Ishikawa (cell line): ENCODE measurements around the gene RNF44.

Experiments used
- CEBPB ChIP-seq: IDR thresholded peaks from 2 replicates; pipeline ENCODE4 v1.6.1; 2012
- EGR1 ChIP-seq: IDR thresholded peaks from 2 replicates; pipeline ENCODE4 v1.6.1; 2012
- EP300 ChIP-seq: IDR thresholded peaks from 2 replicates; pipeline ENCODE4 v1.6.1; 2012; ENCODE audit warnings: borderline replicate concordance
- FOXM1 ChIP-seq: IDR thresholded peaks from 2 replicates; pipeline ENCODE4 v1.6.1; 2012; ENCODE audit warnings: low read depth, borderline replicate concordance
- NFIC ChIP-seq: IDR thresholded peaks from 2 replicates; pipeline ENCODE4 v1.6.1; 2012
- RAD21 ChIP-seq: IDR thresholded peaks from 2 replicates; pipeline ENCODE4 v1.6.1; 2012; ENCODE audit warnings: low read depth
- TAF1 ChIP-seq: IDR thresholded peaks from 2 replicates; pipeline ENCODE4 v1.6.1; 2012; ENCODE audit warnings: low read depth, mild to moderate bottlenecking
- YY1 ChIP-seq: IDR thresholded peaks from 2 replicates; pipeline ENCODE4 v1.6.1; 2012; ENCODE audit warnings: low read depth
- TF ChIP-seq, protein P1 (sequence below): IDR thresholded peaks from 2 replicates; pipeline ENCODE4 v1.6.1; 2012; ENCODE audit warnings: low read depth, mild to moderate bottlenecking

DNA sequence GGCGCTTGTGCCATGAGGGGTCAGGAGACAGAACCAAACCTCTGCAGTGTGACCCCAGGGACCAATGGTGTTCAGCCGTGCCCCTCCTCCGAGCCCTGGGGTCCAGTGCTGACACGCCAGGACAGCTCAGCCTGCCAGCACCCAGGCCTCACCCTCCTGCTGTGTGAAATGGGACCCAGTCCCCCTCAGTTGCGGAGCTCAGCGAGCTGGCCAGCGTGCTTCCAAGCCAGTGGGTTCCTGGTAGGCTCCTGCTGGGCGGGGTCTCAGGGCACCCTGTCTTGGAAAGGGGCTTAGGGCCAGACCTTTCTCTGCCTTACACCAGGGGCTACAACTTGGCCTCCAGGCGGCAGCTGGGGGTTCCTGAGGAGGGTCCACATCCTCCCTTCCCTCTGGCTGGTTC is 4.4 kb downstream of the RNF44 start:
- no peak for TF ChIP-seq TAF1
- TF ChIP-seq NFIC, result no peak
- TF ChIP-seq, protein P1, sequence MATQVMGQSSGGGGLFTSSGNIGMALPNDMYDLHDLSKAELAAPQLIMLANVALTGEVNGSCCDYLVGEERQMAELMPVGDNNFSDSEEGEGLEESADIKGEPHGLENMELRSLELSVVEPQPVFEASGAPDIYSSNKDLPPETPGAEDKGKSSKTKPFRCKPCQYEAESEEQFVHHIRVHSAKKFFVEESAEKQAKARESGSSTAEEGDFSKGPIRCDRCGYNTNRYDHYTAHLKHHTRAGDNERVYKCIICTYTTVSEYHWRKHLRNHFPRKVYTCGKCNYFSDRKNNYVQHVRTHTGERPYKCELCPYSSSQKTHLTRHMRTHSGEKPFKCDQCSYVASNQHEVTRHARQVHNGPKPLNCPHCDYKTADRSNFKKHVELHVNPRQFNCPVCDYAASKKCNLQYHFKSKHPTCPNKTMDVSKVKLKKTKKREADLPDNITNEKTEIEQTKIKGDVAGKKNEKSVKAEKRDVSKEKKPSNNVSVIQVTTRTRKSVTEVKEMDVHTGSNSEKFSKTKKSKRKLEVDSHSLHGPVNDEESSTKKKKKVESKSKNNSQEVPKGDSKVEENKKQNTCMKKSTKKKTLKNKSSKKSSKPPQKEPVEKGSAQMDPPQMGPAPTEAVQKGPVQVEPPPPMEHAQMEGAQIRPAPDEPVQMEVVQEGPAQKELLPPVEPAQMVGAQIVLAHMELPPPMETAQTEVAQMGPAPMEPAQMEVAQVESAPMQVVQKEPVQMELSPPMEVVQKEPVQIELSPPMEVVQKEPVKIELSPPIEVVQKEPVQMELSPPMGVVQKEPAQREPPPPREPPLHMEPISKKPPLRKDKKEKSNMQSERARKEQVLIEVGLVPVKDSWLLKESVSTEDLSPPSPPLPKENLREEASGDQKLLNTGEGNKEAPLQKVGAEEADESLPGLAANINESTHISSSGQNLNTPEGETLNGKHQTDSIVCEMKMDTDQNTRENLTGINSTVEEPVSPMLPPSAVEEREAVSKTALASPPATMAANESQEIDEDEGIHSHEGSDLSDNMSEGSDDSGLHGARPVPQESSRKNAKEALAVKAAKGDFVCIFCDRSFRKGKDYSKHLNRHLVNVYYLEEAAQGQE, result no peak
- TF ChIP-seq FOXM1, result no peak
- no peak for TF ChIP-seq CEBPB
- TF ChIP-seq RAD21, result no peak
- no peak for TF ChIP-seq EP300
- no peak for TF ChIP-seq EGR1
- TF ChIP-seq YY1, result no peak
